ENCODE results near the gene C11orf16. TPM values are rescaled to one million over a fixed set of nuclear protein-coding genes. Genes with fewer than 3 reads are reported as not detected.

The C11orf16 gene
- total RNA-seq, 1 experiment from 2014 or later: not detected

GRCh38 chr11:8928981-8929615 is 3.6 kb downstream of the C11orf16 start (continued):
- TF ChIP-seq ZNF274 (IDR thresholded peaks at IDR 0.05; ENCODE audit: low read depth, low read length) (no peak), REST (IDR thresholded peaks at IDR 0.05; ENCODE audit: low read depth) (no peak), SIN3A (IDR thresholded peaks at IDR 0.05; ENCODE audit: low read depth) (no peak)

GRCh38 chr11:8928205-8928604 is 4.5 kb downstream of the C11orf16 start:
- no peak overlapping the region for H3K27ac ChIP-seq (ENCODE audit: low read depth, low read length)
- no peak overlapping the region for H3K9ac ChIP-seq (ENCODE audit: low read length)
- H3K9me3 ChIP-seq (ENCODE audit: control insufficient read depth in 1 of 2, insufficient read depth in 1 of 2, low read depth in 1 of 2, low read length in 2 of 2): no peaks in the 10 kb centered on the region
- no peak overlapping the region for H3K4me3 ChIP-seq (replicated peaks in 1 of 2; ENCODE audit: low read depth in 1 of 2, low read length in 2 of 2)
- no peaks in the 10 kb centered on the region for H3K9me2 ChIP-seq (ENCODE audit: insufficient read depth)
- H4K20me1 ChIP-seq (ENCODE audit: insufficient read depth): no peaks in the 10 kb centered on the region
- no peaks in the 10 kb centered on the region for H3K79me2 ChIP-seq (ENCODE audit: insufficient read depth, low read length)
- no peak for TF ChIP-seq CTCF (IDR thresholded peaks at IDR 0.05 in 2 of 3, conservative IDR thresholded peaks at IDR 0.05 in 1 of 3; ENCODE audit: borderline replicate concordance in 1 of 3, insufficient read depth in 1 of 3, low read depth in 2 of 3, low read length in 2 of 3)
- TF ChIP-seq ZNF274 (IDR thresholded peaks at IDR 0.05; ENCODE audit: low read depth, low read length): no peak
- TF ChIP-seq ZBTB33 (IDR thresholded peaks at IDR 0.05; ENCODE audit: extremely low read depth, insufficient replicate concordance, low read length): no peak
- no peak for TF ChIP-seq SRF (IDR thresholded peaks at IDR 0.05; ENCODE audit: low read depth)
- no peak for TF ChIP-seq CBX3 (IDR thresholded peaks at IDR 0.05; ENCODE audit: low read depth)
- TF ChIP-seq ATF3 (IDR thresholded peaks at IDR 0.05): no peak
- no peak for TF ChIP-seq TCF7L2 (IDR thresholded peaks at IDR 0.05; ENCODE audit: borderline replicate concordance, extremely low read depth, insufficient read depth, insufficient read length)
- no peak for TF ChIP-seq FOSL1 (IDR thresholded peaks at IDR 0.05; ENCODE audit: low read depth)
- no peak for TF ChIP-seq POLR2A (IDR thresholded peaks at IDR 0.05; ENCODE audit: borderline replicate concordance, extremely low read depth, insufficient read depth, insufficient read length)
- no peak for TF ChIP-seq CEBPB (IDR thresholded peaks at IDR 0.05; ENCODE audit: low read depth)
- no peak for DNase-seq (ENCODE audit: low read depth, low spot score)
- no peaks in the 10 kb centered on the region for H3K36me3 ChIP-seq (ENCODE audit: control insufficient read depth in 1 of 2, insufficient read depth in 2 of 2, low read length in 2 of 2)
- H3K4me2 ChIP-seq (ENCODE audit: low read length): no peak overlapping the region
- ChIA-PET CTCF (no interaction called here), POLR2A (no interaction called here), RAD21 (ENCODE audit: low non-redundant PET in 1 of 2, low total read pairs in 2 of 2, uncharacterized antibody in 2 of 2, unreplicated experiment in 2 of 2) (no interaction called here)
- ATAC-seq: no peak
- H2AFZ ChIP-seq (ENCODE audit: low read depth, low read length, poor library complexity, severe bottlenecking): no peak overlapping the region
- intact Hi-C loops (cut with micrococcal nuclease): no loop called here
- no TSS peak for BruUV-seq (replicated peaks)
- H3K27me3 ChIP-seq (ENCODE audit: insufficient read depth, low read length): no peaks in the 10 kb centered on the region
- peaks cover 0 to 3% of the 10 kb centered on the region in 2 experiments; a peak in 1 of 4 replicates for H3K4me1 ChIP-seq (ENCODE audit: control insufficient read depth in 1 of 2, insufficient read depth in 2 of 2, low read length in 2 of 2)
